Activated T-helper 1 cell treated with anti-CD3 and anti-CD28 coated beads, Interleukin-12 subunit alpha, Interleukin-12 subunit beta, Interleukin-2, Interleukin-4 antibody, amounts not matched to agents 30 ng/mL and 10 ng/mL and 1 ng/mL, durations not matched to agents 14 hours and 24 hours and 36 hours (primary cell): Measurements from ENCODE around the gene LRRC51. TPM values are rescaled to one million over a fixed set of nuclear protein-coding genes. Genes with fewer than 3 reads are reported as not detected.
A peak's percentile ranks its signal among the peaks of the same experiment; 100 is the strongest.

Experiments
- DNase-seq: peaks from one replicate; pipeline ENCODE4 v3.0.0; 2021; ENCODE audit warnings: low spot score
- H3K27ac Mint-ChIP-seq: one replicate; pipeline ENCODE4 v1.8.0; 2021; ENCODE audit warnings: mild to moderate bottlenecking, mixed read lengths
- H3K27me3 Mint-ChIP-seq: one replicate; pipeline ENCODE4 v1.8.0; 2022; ENCODE audit warnings: mild to moderate bottlenecking, moderate library complexity, mixed read lengths; ENCODE audit not compliant: insufficient read depth
- H3K36me3 Mint-ChIP-seq: one replicate; pipeline ENCODE4 v1.8.0; 2021; ENCODE audit warnings: low read depth, mixed read lengths
- H3K4me1 Mint-ChIP-seq: one replicate; pipeline ENCODE4 v1.8.0; 2021; ENCODE audit warnings: low read depth, mixed read lengths
- H3K4me3 Mint-ChIP-seq: one replicate; pipeline ENCODE4 v1.8.0; 2021; ENCODE audit warnings: mild to moderate bottlenecking, moderate library complexity, mixed read lengths
- H3K9me3 Mint-ChIP-seq: one replicate; pipeline ENCODE4 v1.8.0; 2021; ENCODE audit warnings: mixed read lengths
- intact Hi-C: fragments of 100-400 bp; cut with micrococcal nuclease; formaldehyde crosslinking; loops from one replicate; pipeline ENCODE4 v1.15.1; 2024
- total RNA-seq: library from RNA; stranded (reverse); gene quantifications from 2 replicates; pipeline ENCODE4 v1.2.3, GENCODE V29; 2022

Gene LRRC51
- total RNA-seq, 1 donor from 2014 or later: 8.2 TPM

- H3K4me1 Mint-ChIP-seq: peaks cover 53% of the 10 kb centered on the region
- peak overlapping the region; percentile 95 for H3K4me3 Mint-ChIP-seq
- H3K27me3 Mint-ChIP-seq: no peaks in the 10 kb centered on the region
- intact Hi-C loops: loop anchor here (1.0 to 5.0 kb wide), 11 partner anchors 8 to 588 kb away; partner anchors contain the start of genes ANAPC15, CLPB, LAMTOR1 and XNDC1N
- H3K36me3 Mint-ChIP-seq: peaks cover 26% of the 10 kb centered on the region
- DNase-seq: no peak
- peak overlapping the region; percentile 93 for H3K27ac Mint-ChIP-seq
- no peaks in the 10 kb centered on the region for H3K9me3 Mint-ChIP-seq
Measured at GRCh38 chr11:72079819-72080325, 778 bp upstream of the LRRC51 start.

DNA sequence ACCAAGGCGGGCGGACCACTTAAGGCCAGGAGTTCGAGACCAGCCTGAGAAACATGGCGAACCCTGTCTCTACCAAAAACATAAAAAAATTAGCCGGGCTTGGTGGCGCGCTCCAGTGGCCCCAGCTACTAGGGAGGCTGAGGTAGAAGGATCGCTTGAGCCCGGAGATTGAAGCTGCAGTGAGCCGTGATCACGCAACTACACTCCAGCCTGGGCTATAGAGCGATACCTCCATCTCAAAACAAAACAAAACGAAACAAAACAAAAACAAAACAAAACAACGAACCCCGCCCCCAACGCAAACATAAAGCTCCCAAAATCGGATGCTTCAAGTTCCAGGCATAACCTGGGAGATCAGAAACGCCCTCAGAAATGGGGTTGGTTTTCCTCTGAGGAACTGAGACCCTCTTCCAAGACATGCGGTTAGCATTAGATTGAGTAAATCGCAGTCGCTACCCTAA is 564 bp downstream of the LRRC51 start:
- H3K4me1 Mint-ChIP-seq: peaks cover 51% of the 10 kb centered on the region
- peak overlapping the region; percentile 95 for H3K4me3 Mint-ChIP-seq
- peaks cover 22% of the 10 kb centered on the region for H3K36me3 Mint-ChIP-seq
- peak overlapping the region; percentile 93 for H3K27ac Mint-ChIP-seq
- H3K27me3 Mint-ChIP-seq: no peaks in the 10 kb centered on the region
- intact Hi-C loops: loop anchor here (1.0 to 5.0 kb wide), 2 partner anchors 10 to 61 kb away; no protein-coding TSS in a partner anchor
- DNase-seq: no peak
- no peaks in the 10 kb centered on the region for H3K9me3 Mint-ChIP-seq

GRCh38 chr11:72081821-72082453 is 1.3 kb downstream of the LRRC51 start:
- intact Hi-C loops: loop anchor here (1.0 to 5.0 kb wide), 2 partner anchors 9 to 60 kb away; no protein-coding TSS in a partner anchor
- Mint-ChIP-seq H3K4me1 (peaks cover 49% of the 10 kb centered on the region), H3K9me3 (no peaks in the 10 kb centered on the region), H3K36me3 (peaks cover 20% of the 10 kb centered on the region), H3K27me3 (no peaks in the 10 kb centered on the region), H3K27ac (peak overlapping the region; percentile 89), H3K4me3 (peak overlapping the region; percentile 95)
- no peak for DNase-seq

DNA sequence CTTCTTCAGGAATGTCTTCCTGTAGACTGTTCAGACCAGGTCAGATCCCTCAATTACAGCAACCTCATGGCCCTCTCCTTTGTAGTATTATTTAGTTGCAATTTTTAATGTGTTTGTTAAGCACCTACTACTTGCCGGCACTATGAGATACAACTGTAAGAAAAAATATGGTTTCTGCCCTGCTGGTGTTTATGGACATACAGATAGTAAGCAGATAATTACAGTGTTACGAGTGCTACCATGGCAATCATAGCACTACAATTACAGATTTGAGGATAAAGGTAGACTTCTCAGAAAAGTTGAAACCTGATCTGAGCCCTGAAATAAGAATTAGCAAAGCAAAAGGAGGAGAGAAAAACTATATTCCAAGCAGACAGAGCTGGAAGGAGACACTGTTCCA is 2.8 kb downstream of the LRRC51 start:
- Mint-ChIP-seq H3K4me1 (peaks cover 37% of the 10 kb centered on the region), H3K4me3 (no peak overlapping the region), H3K36me3 (peaks cover 19% of the 10 kb centered on the region), H3K9me3 (no peaks in the 10 kb centered on the region), H3K27ac (no peak overlapping the region), H3K27me3 (no peaks in the 10 kb centered on the region)
- intact Hi-C loops: loop anchor here (5.0 kb wide), 1 partner anchor 59 kb away; no protein-coding TSS in a partner anchor
- DNase-seq: no peak

GRCh38 chr11:72084076-72084475 is 3.4 kb downstream of the LRRC51 start:
- Mint-ChIP-seq H3K27ac (no peak overlapping the region), H3K4me3 (no peak overlapping the region), H3K27me3 (no peaks in the 10 kb centered on the region), H3K36me3 (peaks cover 17% of the 10 kb centered on the region), H3K9me3 (no peaks in the 10 kb centered on the region), H3K4me1 (peaks cover 31% of the 10 kb centered on the region)
- no peak for DNase-seq
- intact Hi-C loops: loop anchor here (5.0 kb wide), 1 partner anchor 58 kb away; no protein-coding TSS in a partner anchor

DNA sequence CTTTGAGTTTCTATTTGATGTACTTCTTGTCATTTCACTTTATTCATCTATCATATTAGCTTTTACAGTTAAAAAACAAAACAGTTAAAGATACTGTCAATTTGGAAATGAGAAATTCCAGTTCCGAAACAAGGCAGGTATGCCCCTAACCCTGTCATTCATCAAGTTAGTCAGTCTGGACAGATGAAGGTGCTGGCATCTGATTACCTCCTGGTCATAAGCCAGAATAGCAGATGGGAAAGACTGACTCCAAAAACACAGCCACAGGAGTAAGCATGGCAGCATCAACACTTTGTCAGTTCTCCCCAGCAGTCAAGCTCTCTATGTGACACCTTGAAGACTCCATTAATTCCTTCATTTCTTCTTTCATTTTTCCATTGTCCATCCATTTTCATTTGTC is 4.3 kb downstream of the LRRC51 start:
- H3K36me3 Mint-ChIP-seq: peaks cover 18% of the 10 kb centered on the region
- DNase-seq: no peak
- peaks cover 31% of the 10 kb centered on the region for H3K4me1 Mint-ChIP-seq
- intact Hi-C loops: loop anchor here (5.0 kb wide), 1 partner anchor 57 kb away; no protein-coding TSS in a partner anchor
- no peak overlapping the region for H3K27ac Mint-ChIP-seq
- H3K27me3 Mint-ChIP-seq: no peaks in the 10 kb centered on the region
- no peak overlapping the region for H3K4me3 Mint-ChIP-seq
- H3K9me3 Mint-ChIP-seq: no peaks in the 10 kb centered on the region

DNA sequence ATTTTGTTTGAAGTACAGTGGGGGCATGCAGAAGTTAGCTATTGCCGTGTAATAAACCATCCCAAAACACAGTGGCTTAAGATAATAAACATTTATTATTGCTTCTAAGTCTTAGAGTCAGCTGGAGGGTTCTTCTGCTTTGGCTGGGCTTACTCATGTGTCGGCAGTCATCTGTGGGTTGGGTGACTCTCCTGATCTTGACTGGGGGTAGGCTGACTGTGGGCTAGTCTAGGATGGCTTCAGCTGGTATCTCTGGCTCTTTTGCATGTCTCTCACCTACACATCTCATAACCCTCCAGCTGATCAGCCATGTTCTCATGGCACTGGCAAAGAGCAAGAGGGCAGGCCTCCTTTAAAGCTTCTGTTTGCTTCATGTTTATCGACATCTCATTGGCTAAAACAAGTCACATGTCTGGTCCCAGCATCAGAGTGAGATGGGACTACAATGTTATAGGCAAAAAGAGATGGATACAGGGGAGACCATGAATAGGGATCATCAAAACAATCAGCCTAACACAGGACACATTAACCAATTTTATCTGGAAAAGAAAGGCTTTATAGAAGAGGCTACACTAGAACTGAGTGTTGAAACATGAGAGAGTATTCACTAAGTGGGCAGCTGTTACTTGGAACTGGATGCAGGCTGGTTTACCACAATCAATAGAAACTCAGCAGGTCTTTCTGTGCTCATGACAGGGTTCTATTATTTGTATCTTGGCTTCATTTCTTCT is 5.1 kb downstream of the LRRC51 start:
- Mint-ChIP-seq H3K4me1 (peaks cover 28% of the 10 kb centered on the region), H3K36me3 (peaks cover 16% of the 10 kb centered on the region), H3K27ac (peak overlapping the region; percentile 21), H3K4me3 (no peak overlapping the region), H3K9me3 (no peaks in the 10 kb centered on the region), H3K27me3 (no peaks in the 10 kb centered on the region)
- intact Hi-C loops: no loop called here
- DNase-seq: no peak

DNA sequence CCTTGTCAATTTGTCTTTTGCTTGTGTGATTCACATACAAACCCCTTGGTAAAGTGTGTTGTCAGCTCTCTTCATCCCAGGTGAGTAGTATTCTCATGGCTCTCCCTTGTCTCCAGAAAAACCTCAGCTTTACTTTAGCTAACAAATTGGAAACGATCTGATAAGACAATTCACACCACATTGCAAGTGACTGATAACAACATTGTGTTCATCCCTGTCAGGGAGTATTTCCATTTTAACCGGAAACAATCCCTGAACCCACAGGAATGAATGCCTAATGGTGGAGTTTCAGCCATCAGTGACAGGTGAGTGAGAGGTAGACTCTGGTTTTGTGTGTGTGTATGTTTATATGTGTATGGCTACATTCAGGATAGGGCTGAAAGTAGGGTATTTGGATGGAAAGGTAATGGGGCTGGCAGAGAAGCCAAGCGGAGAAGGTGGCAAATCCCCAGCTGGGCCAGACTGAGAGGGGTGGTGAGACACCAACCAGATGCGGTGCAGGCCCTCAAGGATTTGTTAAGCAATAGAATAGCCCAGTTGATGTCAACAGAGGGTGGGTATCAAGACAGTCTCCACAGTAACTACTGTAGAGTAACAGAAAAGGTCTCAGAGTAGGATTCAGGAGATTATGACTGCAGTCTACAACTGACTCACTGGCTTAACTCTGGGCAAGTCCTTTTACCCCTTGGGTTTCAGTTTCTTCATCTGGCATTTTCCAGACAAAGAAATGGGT is 7.6 kb downstream of the LRRC51 start:
- Mint-ChIP-seq H3K4me3 (no peak overlapping the region), H3K9me3 (no peaks in the 10 kb centered on the region), H3K36me3 (peaks cover 16% of the 10 kb centered on the region), H3K4me1 (peaks cover 13% of the 10 kb centered on the region), H3K27ac (peak overlapping the region; percentile 2), H3K27me3 (no peaks in the 10 kb centered on the region)
- DNase-seq: no peak
- intact Hi-C loops: no loop called here

DNA sequence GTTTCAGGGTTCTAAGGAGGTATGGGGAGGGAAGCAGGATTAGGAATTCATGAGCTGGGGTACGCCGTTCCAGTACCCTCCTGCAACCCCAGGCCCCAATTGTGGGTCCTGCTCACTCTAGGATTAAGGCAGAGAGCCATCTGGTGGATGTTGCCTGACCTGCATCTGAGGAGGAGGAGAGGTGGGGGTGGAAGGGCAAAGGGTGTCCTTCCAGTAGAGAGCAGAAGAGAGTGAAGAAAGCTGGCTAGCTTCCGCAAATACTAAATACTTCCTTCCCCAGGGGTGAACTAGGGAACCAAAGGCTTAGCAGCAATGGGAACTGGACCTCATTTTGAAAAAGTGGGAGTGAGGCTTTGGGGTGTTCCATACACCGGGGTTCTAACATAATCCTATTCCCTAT is 10.6 kb downstream of the LRRC51 start:
- no peaks in the 10 kb centered on the region for H3K27me3 Mint-ChIP-seq
- no peak overlapping the region for H3K4me3 Mint-ChIP-seq
- DNase-seq: peak; percentile 56
- peaks cover 5% of the 10 kb centered on the region for H3K4me1 Mint-ChIP-seq
- H3K9me3 Mint-ChIP-seq: no peaks in the 10 kb centered on the region
- peaks cover 14% of the 10 kb centered on the region for H3K36me3 Mint-ChIP-seq
- intact Hi-C loops: loop anchor here (1.0 kb wide), 3 partner anchors 10 to 114 kb away; no protein-coding TSS in a partner anchor
- H3K27ac Mint-ChIP-seq: no peak overlapping the region

GRCh38 chr11:72098741-72099140 is 18.1 kb downstream of the LRRC51 start:
- intact Hi-C loops: no loop called here
- no peak overlapping the region for H3K27ac Mint-ChIP-seq
- no peaks in the 10 kb centered on the region for H3K27me3 Mint-ChIP-seq
- DNase-seq: no peak
- peaks cover 19% of the 10 kb centered on the region for H3K36me3 Mint-ChIP-seq
- H3K4me1 Mint-ChIP-seq: peaks cover 33% of the 10 kb centered on the region
- H3K9me3 Mint-ChIP-seq: no peaks in the 10 kb centered on the region
- H3K4me3 Mint-ChIP-seq: no peak overlapping the region

DNA sequence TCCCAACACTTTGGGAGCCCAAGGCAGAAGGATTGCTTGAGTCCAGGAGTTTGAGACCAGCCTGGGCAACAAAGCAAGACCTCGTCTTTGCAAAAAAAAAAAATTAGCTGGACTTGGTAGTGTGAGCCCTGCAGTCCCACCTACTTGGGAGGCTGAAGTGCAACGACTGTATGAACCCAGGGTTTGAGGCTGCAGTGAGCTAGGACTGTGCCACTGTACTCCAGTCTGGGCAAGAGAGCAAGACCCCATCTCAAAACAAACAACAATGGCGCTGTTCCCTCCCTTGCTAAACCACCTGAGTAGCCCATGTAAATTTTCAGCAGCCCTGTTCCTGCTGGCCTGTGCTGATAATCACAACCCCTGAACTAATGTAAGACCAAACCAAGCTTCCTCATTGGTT is 19.4 kb downstream of the LRRC51 start:
- intact Hi-C loops: loop anchor here (10.0 kb wide), 1 partner anchor 715 kb away; the partner anchor contains the start of gene ATG16L2
- peaks cover 41% of the 10 kb centered on the region for H3K4me1 Mint-ChIP-seq
- H3K27me3 Mint-ChIP-seq: no peaks in the 10 kb centered on the region
- no peak overlapping the region for H3K27ac Mint-ChIP-seq
- H3K9me3 Mint-ChIP-seq: no peaks in the 10 kb centered on the region
- H3K36me3 Mint-ChIP-seq: peaks cover 19% of the 10 kb centered on the region
- DNase-seq: no peak
- H3K4me3 Mint-ChIP-seq: no peak overlapping the region

GRCh38 chr11:72100462-72100861 is 19.8 kb downstream of the LRRC51 start:
- Mint-ChIP-seq H3K9me3 (no peaks in the 10 kb centered on the region), H3K4me3 (no peak overlapping the region), H3K27me3 (no peaks in the 10 kb centered on the region), H3K4me1 (peaks cover 41% of the 10 kb centered on the region), H3K36me3 (peaks cover 19% of the 10 kb centered on the region), H3K27ac (peak overlapping the region; percentile 15)
- no peak for DNase-seq
- intact Hi-C loops: loop anchor here (10.0 kb wide), 1 partner anchor 714 kb away; the partner anchor contains the start of gene ATG16L2
